ENCODE results near the gene ANKDD1B.
"Not testable (repeated sequence)": the region's sequence is repeated elsewhere in the genome, so short reads cannot be mapped to it uniquely, and the experiment has no call there.

The ANKDD1B gene

GRCh38 chr5:75662061-75662460, 50.8 kb downstream of the ANKDD1B start:
- DNase-seq, result no peak

GRCh38 chr5:75663579-75664284, 52.5 kb downstream of the ANKDD1B start:
- DNase-seq, result no peak

GRCh38 chr5:75664979-75665378, 53.7 kb downstream of the ANKDD1B start:
- no peak for DNase-seq

GRCh38 chr5:75666801-75667200, 55.5 kb downstream of the ANKDD1B start:
- DNase-seq, result no peak

- DNase-seq, result no peak
These were observed 56.3 kb downstream of the ANKDD1B start for GRCh38 chr5:75667586-75667985.

GRCh38 chr5:75668445-75668844, 57.2 kb downstream of the ANKDD1B start:
- DNase-seq, result no peak

- peak; percentile 77 to 80 for DNase-seq
These were observed 57.9 kb downstream of the ANKDD1B start for GRCh38 chr5:75668977-75669689.

- no peak for DNase-seq
These were observed 59.3 kb downstream of the ANKDD1B start for GRCh38 chr5:75670577-75670976.

- no peak for DNase-seq
These were observed 60.3 kb downstream of the ANKDD1B start for GRCh38 chr5:75671506-75671905.

GRCh38 chr5:75672616-75673015, 61.4 kb downstream of the ANKDD1B start:
- DNase-seq, result no peak

- no peak for DNase-seq
These were observed 64.5 kb downstream of the ANKDD1B start for GRCh38 chr5:75675783-75676182.

GRCh38 chr5:75677607-75678006, 66.4 kb downstream of the ANKDD1B start:
- no peak for DNase-seq

- DNase-seq, result no peak
These were observed 66.9 kb downstream of the ANKDD1B start for GRCh38 chr5:75678155-75678554.

- DNase-seq, result no peak
These were observed 70.0 kb downstream of the ANKDD1B start for GRCh38 chr5:75681125-75681830.

- no peak for DNase-seq
These were observed 73.9 kb downstream of the ANKDD1B start for GRCh38 chr5:75685141-75685540.

GRCh38 chr5:75686480-75686879, 75.2 kb downstream of the ANKDD1B start:
- no peak for DNase-seq

- no peak for DNase-seq
These were observed 79.4 kb downstream of the ANKDD1B start for GRCh38 chr5:75690669-75691068.

GRCh38 chr5:75694781-75695180, 83.5 kb downstream of the ANKDD1B start:
- no peak for DNase-seq

GRCh38 chr5:75695472-75696351, 84.5 kb downstream of the ANKDD1B start:
- not testable (repeated sequence) for DNase-seq

GRCh38 chr5:75701856-75702255, 90.6 kb downstream of the ANKDD1B start:
- no peak for DNase-seq

GRCh38 chr5:75706016-75706415, 94.8 kb downstream of the ANKDD1B start:
- DNase-seq, result no peak

GRCh38 chr5:75706775-75707174, 95.5 kb downstream of the ANKDD1B start:
- no peak for DNase-seq

Measured in activated T-cell treated with anti-CD3 and anti-CD28 coated beads, Interleukin-2, amount 50 U/mL, for 48 hours (primary cell).